Neural crest cell (in vitro differentiated cells): ENCODE results near the gene ESPL1. TPM values are rescaled to one million over a fixed set of nuclear protein-coding genes. Genes with fewer than 3 reads are reported as not detected.

Experiments
- DNase-seq: peaks from one replicate; pipeline ENCODE4 v3.0.0; 2021; ENCODE audit warnings: low read depth, mixed read lengths, low spot score
- H3K27ac Mint-ChIP-seq: one replicate; pipeline ENCODE4 v1.8.0; 2021; ENCODE audit warnings: mild to moderate bottlenecking, mixed read lengths; ENCODE audit not compliant: unreplicated experiment
- H3K27me3 Mint-ChIP-seq: 2 replicates; pipeline ENCODE4 v1.8.0; 2021; ENCODE audit warnings: low read depth, mild to moderate bottlenecking, mixed read lengths
- H3K36me3 Mint-ChIP-seq: 2 replicates; pipeline ENCODE4 v1.8.0; 2021; ENCODE audit warnings: low read depth, mild to moderate bottlenecking, mixed read lengths
- H3K4me1 Mint-ChIP-seq: 2 replicates; pipeline ENCODE4 v1.8.0; 2021; ENCODE audit warnings: mixed read lengths
- H3K4me3 Mint-ChIP-seq: one replicate; pipeline ENCODE4 v1.8.0; 2021; ENCODE audit warnings: mild to moderate bottlenecking, mixed read lengths
- H3K9me3 Mint-ChIP-seq: 2 replicates; pipeline ENCODE4 v1.8.0; 2021; ENCODE audit warnings: mixed read lengths
- total RNA-seq: library from RNA; stranded (reverse); gene quantifications from 2 replicates; pipeline ENCODE4 v1.2.1, GENCODE V29; 2021
- TF ChIP-seq, protein P1 (sequence below): fragments of 200-600 bp; sonication (generic); conservative IDR thresholded peaks from 2 replicates; pipeline ENCODE4 v1.5.0; 2021; ENCODE audit warnings: antibody characterized with exemption, mild to moderate bottlenecking

Gene ESPL1
- total RNA-seq, 1 donor from 2014 or later: 65.8 TPM

GRCh38 chr12:53259891-53260290 is 8.2 kb upstream of the ESPL1 start:
- no peak overlapping the region for H3K4me3 Mint-ChIP-seq
- no peaks in the 10 kb centered on the region for H3K36me3 Mint-ChIP-seq
- no peak for DNase-seq
- H3K27me3 Mint-ChIP-seq: no peaks in the 10 kb centered on the region
- TF ChIP-seq, protein P1, sequence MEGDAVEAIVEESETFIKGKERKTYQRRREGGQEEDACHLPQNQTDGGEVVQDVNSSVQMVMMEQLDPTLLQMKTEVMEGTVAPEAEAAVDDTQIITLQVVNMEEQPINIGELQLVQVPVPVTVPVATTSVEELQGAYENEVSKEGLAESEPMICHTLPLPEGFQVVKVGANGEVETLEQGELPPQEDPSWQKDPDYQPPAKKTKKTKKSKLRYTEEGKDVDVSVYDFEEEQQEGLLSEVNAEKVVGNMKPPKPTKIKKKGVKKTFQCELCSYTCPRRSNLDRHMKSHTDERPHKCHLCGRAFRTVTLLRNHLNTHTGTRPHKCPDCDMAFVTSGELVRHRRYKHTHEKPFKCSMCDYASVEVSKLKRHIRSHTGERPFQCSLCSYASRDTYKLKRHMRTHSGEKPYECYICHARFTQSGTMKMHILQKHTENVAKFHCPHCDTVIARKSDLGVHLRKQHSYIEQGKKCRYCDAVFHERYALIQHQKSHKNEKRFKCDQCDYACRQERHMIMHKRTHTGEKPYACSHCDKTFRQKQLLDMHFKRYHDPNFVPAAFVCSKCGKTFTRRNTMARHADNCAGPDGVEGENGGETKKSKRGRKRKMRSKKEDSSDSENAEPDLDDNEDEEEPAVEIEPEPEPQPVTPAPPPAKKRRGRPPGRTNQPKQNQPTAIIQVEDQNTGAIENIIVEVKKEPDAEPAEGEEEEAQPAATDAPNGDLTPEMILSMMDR: no peak
- H3K27ac Mint-ChIP-seq: no peak overlapping the region
- H3K4me1 Mint-ChIP-seq: no peaks in the 10 kb centered on the region
- H3K9me3 Mint-ChIP-seq: no peaks in the 10 kb centered on the region

DNA sequence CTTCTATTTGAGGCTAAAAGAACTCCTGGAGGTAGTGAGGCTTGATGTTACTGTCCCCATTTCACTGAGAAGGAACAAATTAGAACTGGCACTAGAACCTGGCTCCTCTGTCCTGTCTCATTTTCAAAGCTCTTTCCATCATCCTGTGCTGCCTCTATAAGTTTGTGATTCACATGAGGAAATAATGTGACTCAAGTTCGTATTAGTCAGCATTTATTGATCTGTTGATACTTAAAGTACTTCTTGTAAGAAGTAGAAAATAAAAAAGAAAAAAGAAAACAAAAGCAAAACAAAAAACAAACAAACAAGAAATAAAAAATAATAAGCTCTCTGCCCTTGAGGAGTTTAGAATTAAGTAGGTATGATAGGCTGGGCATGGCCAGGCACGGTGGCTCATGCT is 2.3 kb upstream of the ESPL1 start:
- H3K4me3 Mint-ChIP-seq: no peak overlapping the region
- DNase-seq: no peak
- H3K36me3 Mint-ChIP-seq: peaks cover 9% of the 10 kb centered on the region
- TF ChIP-seq, protein P1: no peak
- peaks cover 30% of the 10 kb centered on the region for H3K4me1 Mint-ChIP-seq
- H3K9me3 Mint-ChIP-seq: no peaks in the 10 kb centered on the region
- no peaks in the 10 kb centered on the region for H3K27me3 Mint-ChIP-seq
- H3K27ac Mint-ChIP-seq: no peak overlapping the region

DNA sequence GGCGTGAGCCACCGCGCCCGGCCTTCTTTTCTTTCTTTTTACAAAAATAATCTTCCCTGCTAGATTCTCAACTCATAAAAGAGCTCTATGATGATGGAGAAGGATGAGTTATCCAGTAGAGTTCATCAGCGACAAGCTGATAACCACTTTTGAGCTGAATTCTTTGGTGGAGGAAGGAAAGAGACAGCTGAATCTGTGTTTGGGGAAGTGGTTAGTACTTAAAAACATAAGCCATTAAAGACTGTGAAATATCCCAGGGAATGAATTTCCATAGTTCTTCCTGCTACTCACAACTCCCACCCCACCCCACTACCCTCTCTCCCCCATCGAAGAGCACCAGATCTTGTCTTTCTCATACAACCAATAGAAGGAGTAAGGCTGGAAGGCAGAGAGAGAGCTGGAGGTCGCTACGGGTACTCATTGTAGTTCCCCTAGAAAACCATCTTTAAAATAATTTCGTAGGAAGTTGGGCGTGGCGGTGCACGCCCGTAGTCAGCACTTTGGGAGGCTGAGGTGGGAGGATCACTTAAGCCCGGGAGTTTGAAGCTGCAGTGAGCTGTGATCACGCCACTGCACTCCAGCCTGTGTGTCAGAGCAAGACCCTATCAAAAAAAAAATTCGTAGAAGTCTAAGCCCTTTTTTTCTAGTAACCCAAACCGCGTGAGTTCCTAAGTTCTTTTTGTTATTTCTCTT is 647 bp upstream of the ESPL1 start:
- peaks cover 35% of the 10 kb centered on the region for H3K4me1 Mint-ChIP-seq
- no peaks in the 10 kb centered on the region for H3K9me3 Mint-ChIP-seq
- H3K36me3 Mint-ChIP-seq: peaks cover 13% of the 10 kb centered on the region
- H3K4me3 Mint-ChIP-seq: peak overlapping the region; percentile 99
- no peak for DNase-seq
- TF ChIP-seq, protein P1: no peak
- H3K27me3 Mint-ChIP-seq: no peaks in the 10 kb centered on the region
- H3K27ac Mint-ChIP-seq: peak overlapping the region; percentile 99

DNA sequence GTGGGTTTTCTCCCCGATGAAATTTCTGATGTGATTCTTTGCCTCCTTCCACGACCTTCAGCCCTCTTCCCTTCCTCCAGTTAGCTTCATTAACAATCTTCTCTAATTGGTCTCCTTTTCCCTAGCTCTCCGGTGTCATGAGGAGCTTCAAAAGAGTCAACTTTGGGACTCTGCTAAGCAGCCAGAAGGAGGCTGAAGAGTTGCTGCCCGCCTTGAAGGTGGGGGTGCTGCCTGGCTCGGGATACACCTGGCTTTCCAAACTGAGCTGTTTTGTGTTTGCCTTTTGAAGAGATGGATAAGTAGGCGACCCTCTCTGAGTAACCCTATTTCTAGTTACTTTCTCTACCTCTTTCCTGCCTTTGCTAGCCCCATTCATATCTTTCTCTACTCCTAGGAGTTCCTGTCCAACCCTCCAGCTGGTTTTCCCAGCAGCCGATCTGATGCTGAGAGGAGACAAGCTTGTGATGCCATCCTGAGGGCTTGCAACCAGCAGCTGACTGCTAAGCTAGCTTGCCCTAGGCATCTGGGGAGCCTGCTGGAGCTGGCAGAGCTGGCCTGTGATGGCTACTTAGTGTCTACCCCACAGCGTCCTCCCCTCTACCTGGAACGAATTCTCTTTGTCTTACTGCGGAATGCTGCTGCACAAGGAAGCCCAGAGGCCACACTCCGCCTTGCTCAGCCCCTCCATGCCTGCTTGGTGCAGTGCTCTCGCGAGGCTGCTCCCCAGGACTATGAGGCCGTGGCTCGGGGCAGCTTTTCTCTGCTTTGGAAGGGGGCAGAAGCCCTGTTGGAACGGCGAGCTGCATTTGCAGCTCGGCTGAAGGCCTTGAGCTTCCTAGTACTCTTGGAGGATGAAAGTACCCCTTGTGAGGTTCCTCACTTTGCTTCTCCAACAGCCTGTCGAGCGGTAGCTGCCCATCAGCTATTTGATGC is 797 bp downstream of the ESPL1 start:
- TF ChIP-seq, protein P1: no peak
- H3K36me3 Mint-ChIP-seq: peaks cover 13% of the 10 kb centered on the region
- H3K4me1 Mint-ChIP-seq: peaks cover 35% of the 10 kb centered on the region
- peak overlapping the region; percentile 99 for H3K27ac Mint-ChIP-seq
- DNase-seq: no peak
- H3K4me3 Mint-ChIP-seq: peak overlapping the region; percentile 99
- H3K9me3 Mint-ChIP-seq: no peaks in the 10 kb centered on the region
- no peaks in the 10 kb centered on the region for H3K27me3 Mint-ChIP-seq

DNA sequence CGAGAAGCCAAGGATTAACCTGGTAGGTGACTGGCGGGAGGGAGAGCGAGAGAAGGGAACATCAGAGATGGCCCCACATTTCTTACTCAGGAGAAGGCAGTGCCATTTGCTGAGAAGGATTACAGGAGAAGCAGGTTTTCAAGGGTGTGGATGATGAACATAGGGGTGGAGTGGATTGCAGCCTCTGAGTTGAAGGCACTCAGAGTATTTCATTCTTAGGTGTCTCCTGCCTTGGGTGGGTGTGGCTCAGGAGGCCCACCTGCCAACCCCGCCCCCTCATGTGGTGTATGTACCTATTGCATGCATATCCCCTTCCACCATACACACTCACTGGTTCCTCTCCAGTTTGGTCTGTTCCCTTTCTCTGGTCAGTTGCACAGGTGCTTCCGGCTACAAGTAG is 6.3 kb downstream of the ESPL1 start:
- Mint-ChIP-seq H3K27me3 (no peaks in the 10 kb centered on the region), H3K36me3 (peaks cover 23% of the 10 kb centered on the region), H3K4me3 (no peak overlapping the region), H3K4me1 (peaks cover 15% of the 10 kb centered on the region), H3K27ac (no peak overlapping the region), H3K9me3 (no peaks in the 10 kb centered on the region)
- DNase-seq: no peak
- TF ChIP-seq, protein P1: no peak
